ENCODE measurements around the gene NDUFB7.

The NDUFB7 gene

GRCh38 chr19:14519860-14520407, 51.9 kb downstream of the NDUFB7 start:
- TF ChIP-seq CTCF (IDR thresholded peaks at IDR 0.05; ENCODE audit: borderline replicate concordance, control extremely low read depth, extremely low read depth, insufficient read depth, missing control alignments), result no peak
- DNase-seq (ENCODE audit: low spot score), result no peak
- in situ Hi-C loops (cut with MboI; ENCODE audit: low sequenced_read_pairs, unreplicated experiment), result no loop called here

GRCh38 chr19:14519245-14519859, 52.5 kb downstream of the NDUFB7 start:
- in situ Hi-C loops (cut with MboI; ENCODE audit: low sequenced_read_pairs, unreplicated experiment), result no loop called here
- no peak for DNase-seq (ENCODE audit: low spot score)
- no peak for TF ChIP-seq CTCF (IDR thresholded peaks at IDR 0.05; ENCODE audit: borderline replicate concordance, control extremely low read depth, extremely low read depth, insufficient read depth, missing control alignments)

- TF ChIP-seq CTCF (IDR thresholded peaks at IDR 0.05; ENCODE audit: borderline replicate concordance, control extremely low read depth, extremely low read depth, insufficient read depth, missing control alignments), result no peak
- in situ Hi-C loops (cut with MboI; ENCODE audit: low sequenced_read_pairs, unreplicated experiment), result no loop called here
- peak; percentile 94 for DNase-seq (ENCODE audit: low spot score)
Measured at GRCh38 chr19:14517840-14518505, 53.9 kb downstream of the NDUFB7 start, which contains the start of gene DNAJB1. Gene DNAJB1 (minus strand): TSS chr19:14518397. CDS start chr19:14518349, 48 bp downstream.

GRCh38 chr19:14517446-14517839, 54.4 kb downstream of the NDUFB7 start:
- TF ChIP-seq CTCF (IDR thresholded peaks at IDR 0.05; ENCODE audit: borderline replicate concordance, control extremely low read depth, extremely low read depth, insufficient read depth, missing control alignments), result no peak
- in situ Hi-C loops (cut with MboI; ENCODE audit: low sequenced_read_pairs, unreplicated experiment), result no loop called here
- DNase-seq (ENCODE audit: low spot score), result no peak

- no peak for DNase-seq (ENCODE audit: low spot score)
- no peak for TF ChIP-seq CTCF (IDR thresholded peaks at IDR 0.05; ENCODE audit: borderline replicate concordance, control extremely low read depth, extremely low read depth, insufficient read depth, missing control alignments)
- in situ Hi-C loops (cut with MboI; ENCODE audit: low sequenced_read_pairs, unreplicated experiment), result no loop called here
Measured at GRCh38 chr19:14516746-14517438, 55.0 kb downstream of the NDUFB7 start.
